Bone marrow (tissue), 2 donors: Measurements from ENCODE around the gene TUBAL3.
"Not testable (repeated sequence)": the region's sequence is repeated elsewhere in the genome, so short reads cannot be mapped to it uniquely, and the experiment has no call there.

Experiments used
- DNase-seq, 2 donors: peaks; one replicate each; lab custom pipeline; 2025; lab: John Stamatoyannopoulos, UW

TUBAL3 gene

GRCh38 chr10:5379202-5379601 is 25.4 kb downstream of the TUBAL3 start:
- not testable (repeated sequence) for DNase-seq

DNA sequence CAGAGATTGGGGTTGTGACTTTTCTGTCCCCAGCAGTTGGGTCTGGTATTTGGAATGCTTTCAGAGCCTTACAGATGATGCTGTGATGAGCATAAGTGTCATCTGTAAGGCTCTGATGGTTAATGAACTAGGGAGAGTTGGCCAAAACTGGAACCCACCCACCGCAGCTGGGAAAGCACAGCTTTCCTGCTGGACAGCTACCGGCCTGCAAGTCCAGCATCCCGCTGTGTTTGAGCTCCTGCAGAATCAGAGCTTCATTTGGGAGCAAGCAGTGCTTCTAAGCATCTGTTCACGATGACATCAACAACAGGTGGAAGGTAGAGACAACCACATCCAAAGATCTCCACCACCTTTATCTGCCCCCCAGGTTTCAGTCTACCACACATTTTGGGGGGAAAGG is 28.2 kb downstream of the TUBAL3 start:
- no peak for DNase-seq

- DNase-seq: no peak
Observed at GRCh38 chr10:5373891-5374611, 30.6 kb downstream of the TUBAL3 start.

DNA sequence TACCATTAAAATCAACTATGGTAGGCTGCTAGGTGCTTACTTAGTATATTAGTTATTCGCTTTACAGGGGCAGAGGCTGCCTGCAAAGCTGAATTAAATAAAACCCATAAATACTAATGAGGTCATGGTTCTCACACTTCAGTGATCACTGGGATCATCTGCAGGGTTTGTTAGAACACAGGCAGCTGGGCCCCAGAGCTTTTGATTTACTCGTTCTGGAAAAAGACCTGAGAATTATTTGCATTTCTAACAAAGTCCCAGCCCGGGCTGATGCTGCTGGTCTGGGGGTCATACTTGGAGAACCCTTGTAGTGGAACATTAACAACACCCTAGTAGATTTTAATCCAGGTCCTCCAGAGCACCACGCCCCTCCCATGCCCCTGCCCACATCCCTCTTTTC is 31.3 kb downstream of the TUBAL3 start:
- no peak for DNase-seq

DNA sequence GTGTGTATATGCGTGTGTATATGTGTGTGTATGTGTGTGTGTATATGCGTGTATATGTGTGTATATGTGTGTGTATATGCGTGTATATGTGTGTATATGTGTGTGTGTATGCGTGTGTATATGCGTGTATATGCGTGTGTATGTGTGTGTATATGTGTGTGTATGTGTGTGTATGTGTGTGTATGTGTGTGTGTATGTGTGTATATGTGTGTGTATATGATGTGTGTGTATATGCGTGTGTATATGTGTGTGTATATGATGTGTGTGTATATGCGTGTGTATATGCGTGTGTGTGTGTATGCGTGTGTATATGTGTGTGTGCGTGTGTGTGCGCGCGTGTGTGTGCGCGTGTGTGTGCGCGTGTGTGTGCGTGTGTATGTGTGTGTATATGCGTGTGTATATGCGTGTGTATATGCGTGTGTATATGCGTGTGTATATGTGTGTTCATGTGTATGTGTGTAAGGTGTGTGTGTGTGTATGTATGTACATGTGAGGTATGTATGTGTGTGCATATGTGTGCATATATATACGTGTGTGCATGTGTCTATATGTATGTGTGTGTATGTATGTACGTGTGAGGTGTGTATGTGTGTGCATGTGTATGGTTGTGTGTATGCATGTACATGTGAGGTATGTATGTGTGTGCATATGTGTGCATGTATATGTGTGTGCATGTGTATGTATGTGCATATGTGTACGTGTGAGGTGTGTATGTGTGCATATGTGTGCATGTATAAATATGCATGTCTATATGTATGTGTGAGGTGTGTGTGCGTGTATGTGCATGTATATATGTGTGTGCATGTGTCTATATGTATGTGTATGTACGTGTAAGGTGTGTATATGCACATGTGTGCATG is 33.9 kb downstream of the TUBAL3 start:
- no peak for DNase-seq

DNA sequence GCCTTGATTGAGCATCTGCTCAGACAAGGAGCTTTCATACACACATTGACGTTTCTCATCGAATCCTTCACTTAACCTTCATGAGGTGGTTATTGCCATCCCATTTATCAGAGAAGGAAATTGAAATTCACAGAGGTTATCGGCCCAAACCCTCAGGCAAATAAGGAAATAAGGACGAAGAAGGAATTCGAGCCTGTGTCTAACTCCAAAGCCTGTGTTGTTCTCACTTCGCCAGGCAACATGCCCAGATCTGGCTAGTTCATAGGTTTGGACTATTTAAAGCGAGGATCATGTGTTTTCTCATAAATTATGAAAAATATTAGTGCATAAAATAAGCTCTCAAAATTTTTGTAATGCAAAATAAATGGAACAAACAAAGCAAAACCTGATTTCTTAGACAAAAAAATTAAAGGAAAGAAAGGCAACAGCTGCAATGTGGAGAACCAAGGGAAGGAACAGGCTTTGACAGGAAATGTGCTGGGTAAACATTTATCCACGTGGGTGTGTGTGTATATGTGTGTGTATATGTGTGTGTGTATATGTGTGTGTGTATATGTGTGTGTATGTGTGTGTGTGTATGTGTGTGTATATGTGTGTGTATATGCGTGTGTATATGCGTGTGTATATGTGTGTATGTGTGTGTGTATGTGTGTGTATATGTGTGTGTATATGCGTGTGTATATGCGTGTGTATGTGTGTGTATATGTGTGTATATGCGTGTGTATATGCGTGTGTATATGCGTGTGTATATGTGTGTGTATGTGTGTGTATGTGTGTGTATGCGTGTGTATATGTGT is 35.1 kb downstream of the TUBAL3 start:
- DNase-seq: no peak

GRCh38 chr10:5365928-5366327 is 38.7 kb downstream of the TUBAL3 start:
- DNase-seq: no peak

DNA sequence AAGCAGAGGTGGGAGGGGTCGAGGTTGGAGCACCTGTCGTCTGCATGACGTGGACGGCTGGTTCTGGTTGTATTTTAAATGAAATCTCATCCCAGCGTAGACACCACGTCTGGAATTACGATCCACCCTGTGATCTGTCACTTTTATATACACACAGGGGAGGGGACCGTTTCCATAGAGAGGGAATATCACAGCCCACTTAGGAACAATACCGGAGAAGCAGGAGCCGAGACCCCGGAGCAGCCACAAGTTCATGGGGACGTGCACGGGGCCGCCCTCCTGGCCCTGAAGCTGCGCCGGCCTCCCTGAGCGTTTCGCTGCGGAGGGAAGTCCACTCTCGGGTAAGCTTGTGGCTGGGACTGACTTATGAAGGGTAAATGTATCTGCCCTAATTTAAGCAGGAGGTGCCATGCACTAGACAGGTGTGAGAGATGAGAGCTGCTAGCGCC is 39.7 kb downstream of the TUBAL3 start, which contains the start of gene UCN3:
TSS of gene UCN3 (plus strand) at position 77 of the 449 bp plus-strand sequence. CDS start 8,755 bp downstream, outside the sequence.
- DNase-seq: no peak

GRCh38 chr10:5364374-5364773 is 40.3 kb downstream of the TUBAL3 start:
- DNase-seq: no peak

GRCh38 chr10:5362873-5363272 is 41.8 kb downstream of the TUBAL3 start:
- no peak for DNase-seq

DNA sequence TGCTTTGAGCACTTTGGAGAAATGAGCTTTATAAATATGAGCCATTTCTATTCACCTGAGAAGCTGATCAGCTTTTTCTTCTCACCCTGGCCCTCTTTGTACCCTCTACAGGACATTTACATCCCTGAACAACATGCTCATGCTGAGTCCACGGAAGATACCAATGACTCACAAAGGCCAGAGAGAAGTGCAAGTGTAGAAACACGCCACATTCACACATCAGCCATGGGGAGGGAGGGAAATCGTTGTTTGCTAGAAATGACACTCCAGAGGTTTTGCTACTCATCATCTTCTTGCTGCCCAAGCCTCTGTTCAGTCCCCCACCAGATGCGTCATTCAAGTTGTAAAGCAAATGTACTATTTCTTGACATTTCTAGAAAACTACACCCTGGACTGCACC is 42.7 kb downstream of the TUBAL3 start:
- no peak for DNase-seq

DNA sequence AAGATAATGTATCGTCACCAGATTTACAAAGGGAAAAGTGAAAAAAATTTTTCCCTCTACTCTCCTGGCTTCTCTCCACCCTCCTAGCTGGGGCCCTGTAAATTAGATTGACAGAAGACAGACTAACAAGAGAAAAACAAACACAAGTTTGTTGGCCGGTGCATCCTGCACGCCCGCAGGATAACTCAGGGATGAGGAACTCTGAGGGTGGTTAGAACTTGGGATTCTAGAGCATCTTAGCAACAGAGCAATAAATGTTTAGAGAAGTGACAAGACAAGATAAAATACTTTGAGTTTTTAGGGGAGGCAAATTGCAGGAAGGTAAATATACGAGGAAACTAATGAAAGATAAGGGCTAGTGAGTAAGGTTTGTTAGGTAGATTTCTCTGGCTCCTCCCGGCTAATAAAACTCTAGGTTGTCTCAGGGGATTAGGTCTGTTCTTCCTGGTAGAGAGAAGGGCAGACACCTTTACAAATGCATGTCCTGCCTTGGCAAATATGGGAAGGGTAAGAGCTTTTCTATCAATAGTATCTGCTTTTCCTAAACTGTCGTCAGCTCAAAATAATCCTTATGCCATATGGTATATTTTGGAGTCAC is 44.2 kb downstream of the TUBAL3 start:
- no peak for DNase-seq

DNA sequence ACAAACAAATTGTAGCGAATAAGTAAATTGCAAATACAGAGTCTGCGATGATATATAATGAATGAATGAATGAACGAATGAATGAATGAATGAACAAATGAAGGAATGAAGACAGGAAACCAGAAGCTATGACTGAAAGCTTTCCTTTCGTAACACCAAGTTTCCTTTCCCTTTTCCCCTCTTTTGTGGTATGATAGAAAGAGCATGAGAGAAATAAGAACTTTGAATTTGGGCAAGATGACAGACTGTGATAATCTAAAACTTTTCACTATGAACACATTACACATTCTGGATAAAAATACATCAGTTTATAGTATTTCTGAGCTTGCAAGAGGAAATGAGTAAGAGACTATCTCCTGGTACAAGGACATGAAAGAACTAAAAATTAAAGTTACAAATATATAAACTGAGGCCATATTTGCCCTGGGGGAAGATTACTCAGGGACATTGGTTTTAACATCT is 48.3 kb downstream of the TUBAL3 start:
- no peak for DNase-seq

GRCh38 chr10:5355594-5356301 is 48.9 kb downstream of the TUBAL3 start:
- DNase-seq: no peak

DNA sequence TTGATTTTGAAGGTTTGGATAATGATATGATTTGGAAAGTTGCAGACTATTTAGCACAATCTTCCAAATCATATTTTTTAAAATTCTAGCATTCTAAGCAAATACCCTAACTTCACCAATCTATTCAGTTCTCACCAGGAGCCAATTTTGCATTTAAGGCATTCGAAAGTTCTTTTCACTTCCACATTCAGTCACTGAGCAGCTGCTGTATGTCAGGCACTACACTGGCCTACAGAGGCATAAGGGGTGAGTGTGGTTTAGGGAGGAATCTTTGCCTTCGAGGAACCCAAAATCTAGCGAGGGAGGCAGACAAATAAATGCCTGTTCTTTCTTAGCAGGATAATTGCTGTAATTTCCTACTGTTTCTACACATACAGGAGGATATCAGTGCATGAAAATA is 50.6 kb downstream of the TUBAL3 start:
- no peak for DNase-seq

GRCh38 chr10:5349362-5349761 is 55.3 kb downstream of the TUBAL3 start:
- no peak for DNase-seq

DNA sequence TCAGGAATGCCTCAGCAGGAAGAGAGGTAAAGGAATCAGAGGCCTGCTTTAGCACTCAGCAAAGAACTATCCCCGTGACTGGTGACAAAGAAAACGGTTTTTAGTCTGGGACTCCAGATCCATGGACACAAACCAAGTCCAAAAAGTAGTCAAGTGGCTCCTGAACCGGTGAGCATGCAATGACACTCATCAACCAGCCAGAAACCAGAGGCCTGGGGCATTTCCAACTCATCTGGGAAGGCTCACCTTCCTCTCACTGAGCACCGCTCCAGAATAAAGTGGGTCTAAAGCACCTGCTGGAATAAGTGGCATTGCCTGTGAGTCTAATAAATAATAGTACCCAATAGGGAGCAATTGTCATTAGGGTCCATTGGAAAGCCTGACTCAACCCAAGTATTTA is 57.7 kb downstream of the TUBAL3 start:
- no peak for DNase-seq

DNA sequence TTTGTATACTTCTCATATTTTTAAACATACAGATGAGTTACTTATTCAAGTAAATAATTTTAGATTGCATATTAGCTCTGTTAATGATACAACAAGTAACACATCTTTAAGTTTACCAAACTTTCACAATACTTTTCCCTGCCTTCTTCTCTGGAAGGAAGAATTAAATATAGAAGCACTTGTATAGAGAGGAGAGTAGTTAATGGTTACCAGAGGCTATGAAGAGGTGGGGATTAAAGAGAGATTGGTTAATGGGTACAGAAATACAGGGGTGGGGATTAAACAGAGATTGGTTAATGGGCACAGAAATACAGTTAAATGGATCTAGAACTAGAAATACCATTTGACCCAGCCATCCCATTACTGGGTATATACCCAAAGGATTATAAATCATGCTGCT is 59.9 kb downstream of the TUBAL3 start:
- DNase-seq: no peak

DNA sequence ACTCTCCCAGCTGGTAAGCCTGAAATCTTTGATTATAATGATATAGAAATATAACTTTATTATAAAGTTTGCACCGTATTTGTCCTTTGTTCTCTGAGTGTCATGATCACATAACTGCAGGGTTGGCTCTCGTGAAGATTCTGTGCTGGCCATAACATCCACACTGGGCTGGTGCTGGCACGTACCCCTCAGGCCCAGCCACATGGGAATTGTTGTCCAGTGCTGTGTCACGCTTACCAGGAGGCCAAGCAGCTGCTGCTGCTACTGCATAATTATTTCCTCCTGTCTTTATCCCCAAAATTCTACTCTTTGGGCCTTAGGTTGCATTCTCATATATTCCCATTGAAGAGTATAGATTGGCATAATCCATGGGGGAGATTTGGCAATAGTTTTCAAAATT is 60.6 kb downstream of the TUBAL3 start:
- no peak for DNase-seq

DNA sequence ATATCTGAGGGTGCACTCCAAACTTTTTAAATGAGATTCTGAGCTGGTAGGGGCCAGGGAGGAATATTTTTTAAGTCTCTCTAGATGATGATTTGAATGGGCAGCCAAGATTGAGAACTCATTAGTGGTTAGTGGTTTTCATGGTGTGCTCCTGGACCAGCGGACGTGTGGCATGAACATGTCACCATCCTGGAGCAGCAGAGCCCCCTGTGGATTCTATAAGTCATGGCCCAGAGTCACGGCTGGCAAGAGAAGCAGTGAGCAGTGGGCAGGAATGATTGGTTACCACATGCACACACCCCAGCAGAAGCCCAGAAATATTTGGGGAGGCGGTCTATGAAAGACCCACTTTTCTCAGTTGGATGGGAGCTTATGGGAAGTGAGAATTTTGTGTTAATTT is 61.1 kb downstream of the TUBAL3 start:
- DNase-seq: no peak
